Smooth muscle cell (in vitro differentiated cells): ENCODE measurements around the gene NEU4. TPM values are rescaled to one million over a fixed set of nuclear protein-coding genes. Genes with fewer than 3 reads are reported as not detected.
"Not testable (repeated sequence)": the region's sequence is repeated elsewhere in the genome, so short reads cannot be mapped to it uniquely, and the experiment has no call there.

Experiments
- DNase-seq: peaks from one replicate; lab custom pipeline; 2025; ENCODE audit not compliant: unreplicated experiment; lab: John Stamatoyannopoulos, UW
- H2AFZ ChIP-seq: fragments of 200-600 bp; sonication (generic); 2 replicates; pipeline ENCODE4 v1.6.0; 2016; ENCODE audit warnings: antibody characterized with exemption, low read depth, mild to moderate bottlenecking
- H3F3A ChIP-seq: fragments of 200-600 bp; sonication (generic); 2 replicates; pipeline ENCODE4 v1.6.0; 2017; ENCODE audit warnings: antibody characterized with exemption, low read depth
- H3K27ac ChIP-seq: fragments of 200-600 bp; sonication (generic); 2 replicates; pipeline ENCODE4 v1.5.1; 2016; ENCODE audit warnings: low read depth, mild to moderate bottlenecking
- H3K27me3 ChIP-seq: fragments of 200-600 bp; sonication (generic); 2 replicates; pipeline ENCODE4 v1.6.1; 2016; ENCODE audit warnings: low read depth, mild to moderate bottlenecking
- H3K36me3 ChIP-seq: fragments of 200-600 bp; sonication (generic); 2 replicates; pipeline ENCODE4 v1.5.1; 2016; ENCODE audit warnings: low read depth
- H3K4me1 ChIP-seq: fragments of 200-600 bp; sonication (generic); 2 replicates; pipeline ENCODE4 v1.5.1; 2016; ENCODE audit warnings: low read depth
- H3K4me2 ChIP-seq: fragments of 200-600 bp; sonication (generic); 2 replicates; pipeline ENCODE4 v1.6.0; 2016; ENCODE audit warnings: mild to moderate bottlenecking
- H3K4me3 ChIP-seq: fragments of 200-600 bp; sonication (generic); 2 replicates; pipeline ENCODE4 v1.5.1; 2016; ENCODE audit warnings: mild to moderate bottlenecking
- H3K79me2 ChIP-seq: fragments of 200-600 bp; sonication (generic); 2 replicates; pipeline ENCODE4 v1.6.0; 2016; ENCODE audit warnings: low read depth, mild to moderate bottlenecking
- H3K9ac ChIP-seq: fragments of 200-600 bp; sonication (generic); 2 replicates; pipeline ENCODE4 v1.6.0; 2016; ENCODE audit warnings: low read depth
- H3K9me3 ChIP-seq: fragments of 200-600 bp; sonication (generic); replicated peaks from 2 replicates; pipeline ENCODE4 v1.5.1; 2016; ENCODE audit warnings: low read depth
- H4K20me1 ChIP-seq: fragments of 200-600 bp; sonication (generic); 2 replicates; pipeline ENCODE4 v1.6.0; 2016; ENCODE audit warnings: low read depth
- CTCF ChIP-seq: fragments of 200-600 bp; sonication (generic); IDR thresholded peaks from 2 replicates; pipeline ENCODE4 v1.5.1; 2017; ENCODE audit warnings: borderline replicate concordance, mild to moderate bottlenecking, antibody characterized with exemption; ENCODE audit not compliant: insufficient read depth, poor library complexity, severe bottlenecking
- WGBS: methylation state at CpG from one replicate; pipeline ENCODE4 v1.1.7; 2016; ENCODE audit warnings: low lambda C conversion rate; 5-methylcytosine and 5-hydroxymethylcytosine counted together
- polyA plus RNA-seq: library from polyadenylated mRNA; unstranded; fragments of >200 nt; fragmentation: Nextera tagmentation; extraction: Ambion mirVana; gene quantifications from 2 replicates; pipeline ENCODE4 v1.2.1, GENCODE V29; 2016
- total RNA-seq: library from RNA; depleted of rRNA; stranded (reverse); fragments of >200 nt; gene quantifications from 2 replicates; pipeline ENCODE4 v1.2.3, GENCODE V29; 2014

NEU4 gene
- total RNA-seq: not detected in 2 replicates
- 0.10 TPM in 1 of 2 replicates, not detected in the other for polyA plus RNA-seq

DNA sequence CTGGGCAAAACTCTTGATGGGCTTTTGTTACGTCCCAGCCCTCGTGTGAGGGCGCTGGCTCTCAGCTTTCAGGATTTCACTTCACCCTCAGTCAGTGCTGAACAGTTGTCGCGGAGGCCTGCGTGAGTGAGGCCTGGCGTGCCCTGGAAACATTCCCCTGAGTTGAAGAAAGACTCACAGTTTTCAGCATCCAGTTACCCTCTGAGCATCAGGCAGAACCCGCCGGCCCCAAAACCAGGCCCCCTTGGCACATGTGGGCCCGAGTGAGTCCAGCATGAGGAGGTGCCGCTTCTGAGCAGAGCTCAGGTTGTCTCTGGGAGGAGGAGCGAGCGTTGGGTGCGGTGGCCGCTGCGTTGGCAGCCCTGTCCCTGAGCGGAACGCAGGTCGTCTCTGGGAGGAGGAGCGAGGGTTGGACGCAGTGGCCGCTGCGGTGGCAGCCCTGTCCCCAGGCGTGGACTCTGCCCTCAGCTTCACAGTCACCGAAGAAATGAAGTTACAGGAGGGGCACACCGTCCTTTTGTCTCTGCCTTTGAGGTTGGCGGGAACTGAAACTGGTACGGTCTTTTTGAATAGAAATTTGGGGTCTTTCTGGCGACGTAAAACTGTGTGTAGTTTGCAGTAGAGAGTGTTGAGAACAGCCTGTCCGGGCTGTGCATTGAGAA is at the start of gene NEU4:
TSS of gene NEU4 (plus strand) at position 473 of the 662 bp plus-strand sequence. CDS start 5,292 bp downstream, outside the sequence.
- no peak within 1 kb of the TSS for H3K9ac ChIP-seq
- DNase-seq: no peak
- no peaks in the 10 kb centered on the region for H3K27me3 ChIP-seq
- peaks cover 8% of the 10 kb centered on the region for H3K4me1 ChIP-seq
- no peaks in the 10 kb centered on the region for H4K20me1 ChIP-seq
- H2AFZ ChIP-seq: no peak within 1 kb of the TSS
- H3K79me2 ChIP-seq: no peaks in the 10 kb centered on the region
- H3K27ac ChIP-seq: no peak within 1 kb of the TSS
- no peak for TF ChIP-seq CTCF
- H3F3A ChIP-seq: no peaks in the 10 kb centered on the region
- no peaks in the 10 kb centered on the region for H3K9me3 ChIP-seq
- no peaks in the 10 kb centered on the region for H3K36me3 ChIP-seq
- H3K4me3 ChIP-seq: no peak within 1 kb of the TSS
- no peak within 1 kb of the TSS for H3K4me2 ChIP-seq
- WGBS: 83% methylated on average over 31 of the region's 31 CpGs

- 93% methylated on average over 13 of the region's 16 CpGs for WGBS
- H3K79me2 ChIP-seq, H3K4me2 ChIP-seq, H3K9ac ChIP-seq, H3K4me1 ChIP-seq, H2AFZ ChIP-seq, H3K27ac ChIP-seq, H3K36me3 ChIP-seq, H3K9me3 ChIP-seq, H4K20me1 ChIP-seq, DNase-seq, H3F3A ChIP-seq, H3K4me3 ChIP-seq, H3K27me3 ChIP-seq: not testable (repeated sequence)
These were observed 49.1 kb upstream of the NEU4 start for GRCh38 chr2:241759893-241760292.

- no peak overlapping the region for H3K27ac ChIP-seq
- H3K4me2 ChIP-seq: no peak overlapping the region
- H3K4me1 ChIP-seq: no peaks in the 10 kb centered on the region
- no peaks in the 10 kb centered on the region for H3K9me3 ChIP-seq
- no peaks in the 10 kb centered on the region for H3F3A ChIP-seq
- no peak overlapping the region for H3K4me3 ChIP-seq
- no peaks in the 10 kb centered on the region for H3K79me2 ChIP-seq
- H3K27me3 ChIP-seq: no peaks in the 10 kb centered on the region
- no peak overlapping the region for H3K9ac ChIP-seq
- H2AFZ ChIP-seq: no peak overlapping the region
- no peaks in the 10 kb centered on the region for H3K36me3 ChIP-seq
- DNase-seq: no peak
- 97% methylated on average over 17 of the region's 17 CpGs for WGBS
- TF ChIP-seq CTCF: no peak
- peaks cover 4% of the 10 kb centered on the region for H4K20me1 ChIP-seq
These were observed 48.7 kb upstream of the NEU4 start for GRCh38 chr2:241760301-241760771.

DNA sequence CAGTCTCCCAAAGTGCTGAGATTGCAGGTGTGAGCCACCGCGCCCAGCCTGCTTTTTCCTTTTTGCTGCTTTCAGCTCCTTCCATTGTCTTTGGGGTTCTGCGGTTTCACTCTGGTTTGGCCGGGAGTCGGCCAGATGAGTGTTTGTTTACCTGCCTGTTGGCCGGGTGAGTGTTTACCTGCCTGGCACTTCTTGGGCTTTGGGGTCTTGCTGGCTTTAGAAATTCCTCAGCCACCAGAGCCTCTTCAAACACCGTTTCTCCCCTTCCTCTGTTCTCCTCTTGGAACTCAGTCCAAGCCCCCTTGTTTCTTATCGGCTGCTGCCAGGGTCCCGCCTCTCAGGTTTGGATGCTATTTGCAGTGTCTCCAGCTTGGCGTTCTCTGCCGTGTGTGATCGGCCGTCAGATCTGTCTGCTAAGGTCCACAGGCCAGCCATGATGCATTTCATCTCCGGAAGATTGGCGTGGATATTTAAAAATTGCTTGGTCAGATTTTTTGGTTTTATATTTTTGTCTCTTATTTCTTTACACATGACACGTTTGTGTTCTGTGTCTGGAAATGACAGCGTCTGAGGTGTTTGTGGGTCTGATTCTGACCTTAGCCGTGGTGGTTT is 46.6 kb upstream of the NEU4 start:
- Histone ChIP-seq H3K27me3 (no peaks in the 10 kb centered on the region), H3K79me2 (no peaks in the 10 kb centered on the region), H4K20me1 (peaks cover 4% of the 10 kb centered on the region), H3K9ac (no peak overlapping the region), H3F3A (no peaks in the 10 kb centered on the region), H3K4me3 (no peak overlapping the region), H3K4me2 (no peak overlapping the region), H2AFZ (no peak overlapping the region), H3K36me3 (no peaks in the 10 kb centered on the region), H3K27ac (no peak overlapping the region), H3K9me3 (no peaks in the 10 kb centered on the region), H3K4me1 (no peaks in the 10 kb centered on the region)
- no peak for TF ChIP-seq CTCF
- no peak for DNase-seq
- 89% methylated on average over 18 of the region's 18 CpGs for WGBS
